Uterus (tissue), 2 donors: ENCODE results near the gene XAF1.
"Not testable (repeated sequence)": the region's sequence is repeated elsewhere in the genome, so short reads cannot be mapped to it uniquely, and the experiment has no call there.

Experiments
- POLR2A ChIP-seq, 2 donors: fragments of 450-650 bp; IDR thresholded peaks; one replicate each; pipeline ENCODE4 v1.6.1; 2016; ENCODE audit warnings: antibody characterized with exemption in 2 of 2, mild to moderate bottlenecking in 1 of 2, moderate library complexity in 1 of 2
- TF ChIP-seq, protein P1 (sequence below), 4 experiments: fragments of 200-600 bp in 2 of 4; fragments of 450-650 bp in 2 of 4; sonication (generic) in 2 of 4; IDR thresholded peaks; one replicate each; pipeline ENCODE4 v1.5.1; 2016 to 2019; ENCODE audit warnings: antibody characterized with exemption in 4 of 4, mild to moderate bottlenecking in 2 of 4, moderate library complexity in 1 of 4

DNA sequence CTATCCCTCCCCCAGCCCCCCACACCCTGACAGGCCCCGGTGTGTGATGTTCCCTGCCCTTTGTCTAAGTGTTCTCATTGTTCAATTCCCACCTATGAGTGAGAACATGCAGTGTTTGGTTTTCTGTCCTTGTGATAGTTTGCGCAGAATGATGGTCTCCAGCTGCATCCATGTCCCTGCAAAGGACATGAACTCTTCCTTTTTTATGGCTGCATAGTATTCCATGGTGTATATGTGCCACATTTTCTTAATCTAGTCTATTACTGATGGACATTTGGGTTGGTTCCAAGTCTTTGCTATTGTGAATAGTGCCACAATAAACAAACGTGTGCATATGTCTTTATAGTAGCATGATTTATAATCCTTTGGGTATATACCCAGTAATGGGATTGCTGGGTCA lies 60.5 kb downstream of the XAF1 start:
- TF ChIP-seq, protein P1, sequence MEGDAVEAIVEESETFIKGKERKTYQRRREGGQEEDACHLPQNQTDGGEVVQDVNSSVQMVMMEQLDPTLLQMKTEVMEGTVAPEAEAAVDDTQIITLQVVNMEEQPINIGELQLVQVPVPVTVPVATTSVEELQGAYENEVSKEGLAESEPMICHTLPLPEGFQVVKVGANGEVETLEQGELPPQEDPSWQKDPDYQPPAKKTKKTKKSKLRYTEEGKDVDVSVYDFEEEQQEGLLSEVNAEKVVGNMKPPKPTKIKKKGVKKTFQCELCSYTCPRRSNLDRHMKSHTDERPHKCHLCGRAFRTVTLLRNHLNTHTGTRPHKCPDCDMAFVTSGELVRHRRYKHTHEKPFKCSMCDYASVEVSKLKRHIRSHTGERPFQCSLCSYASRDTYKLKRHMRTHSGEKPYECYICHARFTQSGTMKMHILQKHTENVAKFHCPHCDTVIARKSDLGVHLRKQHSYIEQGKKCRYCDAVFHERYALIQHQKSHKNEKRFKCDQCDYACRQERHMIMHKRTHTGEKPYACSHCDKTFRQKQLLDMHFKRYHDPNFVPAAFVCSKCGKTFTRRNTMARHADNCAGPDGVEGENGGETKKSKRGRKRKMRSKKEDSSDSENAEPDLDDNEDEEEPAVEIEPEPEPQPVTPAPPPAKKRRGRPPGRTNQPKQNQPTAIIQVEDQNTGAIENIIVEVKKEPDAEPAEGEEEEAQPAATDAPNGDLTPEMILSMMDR (IDR thresholded peaks at IDR 0.05): not testable (repeated sequence)
- not testable (repeated sequence) for TF ChIP-seq POLR2A (IDR thresholded peaks at IDR 0.05)
